ENCODE measurements around the gene SLC35F3.

SLC35F3 gene

DNA sequence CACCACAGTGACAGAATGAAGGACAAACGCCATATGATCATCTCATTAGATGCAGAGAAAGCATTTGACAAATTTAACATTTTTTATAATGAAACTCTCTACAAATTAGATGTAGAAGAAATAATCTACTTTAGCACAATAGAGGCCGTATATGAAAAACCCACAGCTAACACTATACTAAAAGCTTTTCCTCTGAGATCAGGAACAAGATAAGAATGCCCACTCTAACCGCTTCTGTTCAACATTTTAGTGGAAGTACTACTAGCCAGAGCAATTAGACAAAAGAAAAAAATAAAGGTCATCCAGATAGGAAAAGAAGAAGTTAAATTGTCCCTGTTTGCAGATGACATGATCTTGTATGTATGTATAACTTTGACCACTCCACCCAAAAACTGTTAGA, 109.7 kb downstream of the SLC35F3 start:
- no peaks in the 10 kb centered on the region for H3F3A ChIP-seq (ENCODE audit: control insufficient read depth, insufficient read depth)
- H3K27me3 ChIP-seq (ENCODE audit: control insufficient read depth, low read length): no peaks in the 10 kb centered on the region
- H3K4me2 ChIP-seq (ENCODE audit: low read length): no peak overlapping the region
- H3K27ac ChIP-seq (ENCODE audit: low read depth, low read length): no peak overlapping the region
- H3K36me3 ChIP-seq (ENCODE audit: control insufficient read depth, low read length): no peaks in the 10 kb centered on the region
- no peak for TF ChIP-seq EZH2phosphoT487 (IDR thresholded peaks at IDR 0.05; ENCODE audit: borderline replicate concordance, low read length)
- TF ChIP-seq, protein P1, sequence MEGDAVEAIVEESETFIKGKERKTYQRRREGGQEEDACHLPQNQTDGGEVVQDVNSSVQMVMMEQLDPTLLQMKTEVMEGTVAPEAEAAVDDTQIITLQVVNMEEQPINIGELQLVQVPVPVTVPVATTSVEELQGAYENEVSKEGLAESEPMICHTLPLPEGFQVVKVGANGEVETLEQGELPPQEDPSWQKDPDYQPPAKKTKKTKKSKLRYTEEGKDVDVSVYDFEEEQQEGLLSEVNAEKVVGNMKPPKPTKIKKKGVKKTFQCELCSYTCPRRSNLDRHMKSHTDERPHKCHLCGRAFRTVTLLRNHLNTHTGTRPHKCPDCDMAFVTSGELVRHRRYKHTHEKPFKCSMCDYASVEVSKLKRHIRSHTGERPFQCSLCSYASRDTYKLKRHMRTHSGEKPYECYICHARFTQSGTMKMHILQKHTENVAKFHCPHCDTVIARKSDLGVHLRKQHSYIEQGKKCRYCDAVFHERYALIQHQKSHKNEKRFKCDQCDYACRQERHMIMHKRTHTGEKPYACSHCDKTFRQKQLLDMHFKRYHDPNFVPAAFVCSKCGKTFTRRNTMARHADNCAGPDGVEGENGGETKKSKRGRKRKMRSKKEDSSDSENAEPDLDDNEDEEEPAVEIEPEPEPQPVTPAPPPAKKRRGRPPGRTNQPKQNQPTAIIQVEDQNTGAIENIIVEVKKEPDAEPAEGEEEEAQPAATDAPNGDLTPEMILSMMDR (IDR thresholded peaks at IDR 0.05; ENCODE audit: low read depth, low read length, poor library complexity, severe bottlenecking): no peak
- no peak overlapping the region for H3K4me3 ChIP-seq (ENCODE audit: low read length)
- no peaks in the 10 kb centered on the region for H3K4me1 ChIP-seq (ENCODE audit: control insufficient read depth, low read length)
- H3K9me3 ChIP-seq (ENCODE audit: control insufficient read depth, insufficient read depth, low read length): no peaks in the 10 kb centered on the region
- no peaks in the 10 kb centered on the region for H3K79me2 ChIP-seq (ENCODE audit: control insufficient read depth, low read length)
- H4K20me1 ChIP-seq (ENCODE audit: control insufficient read depth, insufficient read depth, low read depth, low read length): no peaks in the 10 kb centered on the region
- H3K9me2 ChIP-seq (replicated peaks; ENCODE audit: control insufficient read depth, low read length): no peaks in the 10 kb centered on the region

DNA sequence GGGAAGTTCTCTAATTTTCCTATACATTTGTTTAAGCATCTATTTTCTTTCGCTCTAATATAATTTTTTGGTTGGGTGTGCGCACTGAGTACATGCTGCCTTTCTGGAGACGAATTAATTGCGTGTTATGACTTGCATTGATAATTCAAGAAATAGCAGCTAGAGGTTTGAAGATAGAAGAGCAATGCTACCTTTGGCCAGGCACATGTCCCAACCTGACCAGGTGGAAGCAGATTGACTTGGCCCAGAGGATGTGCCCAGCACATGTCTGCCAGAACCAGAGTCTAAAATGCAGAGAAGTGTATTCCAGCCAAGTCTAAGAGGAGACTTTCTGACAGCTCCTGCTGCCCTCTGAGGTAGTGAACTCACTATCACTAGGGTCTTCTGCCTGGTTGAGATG, 114.3 kb downstream of the SLC35F3 start:
- Histone ChIP-seq H3F3A (ENCODE audit: control insufficient read depth, insufficient read depth) (no peaks in the 10 kb centered on the region), H3K4me3 (ENCODE audit: low read length) (no peak overlapping the region), H3K27me3 (ENCODE audit: control insufficient read depth, low read length) (no peaks in the 10 kb centered on the region), H3K9me3 (ENCODE audit: control insufficient read depth, insufficient read depth, low read length) (no peaks in the 10 kb centered on the region), H3K79me2 (ENCODE audit: control insufficient read depth, low read length) (no peaks in the 10 kb centered on the region), H4K20me1 (ENCODE audit: control insufficient read depth, insufficient read depth, low read depth, low read length) (no peaks in the 10 kb centered on the region), H3K36me3 (ENCODE audit: control insufficient read depth, low read length) (no peaks in the 10 kb centered on the region), H3K9me2 (replicated peaks; ENCODE audit: control insufficient read depth, low read length) (no peaks in the 10 kb centered on the region), H3K27ac (ENCODE audit: low read depth, low read length) (no peak overlapping the region), H3K4me2 (ENCODE audit: low read length) (no peak overlapping the region), H3K4me1 (ENCODE audit: control insufficient read depth, low read length) (no peaks in the 10 kb centered on the region)
- no peak for TF ChIP-seq EZH2phosphoT487 (IDR thresholded peaks at IDR 0.05; ENCODE audit: borderline replicate concordance, low read length)
- TF ChIP-seq, protein P1 (IDR thresholded peaks at IDR 0.05; ENCODE audit: low read depth, low read length, poor library complexity, severe bottlenecking): no peak

DNA sequence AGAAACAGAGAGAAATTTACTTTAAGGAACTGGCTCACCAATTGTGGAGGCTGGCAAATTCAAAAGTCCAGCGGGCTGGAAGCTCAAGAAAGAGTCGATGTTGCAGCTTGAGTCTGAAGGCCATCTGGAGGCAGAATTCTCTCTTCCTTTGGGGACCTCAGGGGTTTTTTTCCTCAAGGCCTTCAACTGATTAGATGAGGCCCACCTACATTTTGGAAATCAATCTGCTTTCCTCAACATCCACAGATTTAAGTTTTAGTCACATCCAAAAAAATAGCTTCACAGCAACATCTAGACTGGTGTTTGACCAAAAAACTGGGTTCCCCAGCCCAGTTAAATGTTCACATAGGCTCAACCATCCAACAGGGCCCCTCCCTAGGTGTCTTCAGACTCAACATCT, 114.9 kb downstream of the SLC35F3 start:
- Histone ChIP-seq H3K9me2 (replicated peaks; ENCODE audit: control insufficient read depth, low read length) (no peaks in the 10 kb centered on the region), H3K36me3 (ENCODE audit: control insufficient read depth, low read length) (no peaks in the 10 kb centered on the region), H3K4me1 (ENCODE audit: control insufficient read depth, low read length) (no peaks in the 10 kb centered on the region), H3F3A (ENCODE audit: control insufficient read depth, insufficient read depth) (no peaks in the 10 kb centered on the region), H3K4me3 (ENCODE audit: low read length) (no peak overlapping the region), H3K79me2 (ENCODE audit: control insufficient read depth, low read length) (no peaks in the 10 kb centered on the region), H3K4me2 (ENCODE audit: low read length) (no peak overlapping the region), H3K27ac (ENCODE audit: low read depth, low read length) (no peak overlapping the region), H4K20me1 (ENCODE audit: control insufficient read depth, insufficient read depth, low read depth, low read length) (no peaks in the 10 kb centered on the region), H3K27me3 (ENCODE audit: control insufficient read depth, low read length) (no peaks in the 10 kb centered on the region), H3K9me3 (ENCODE audit: control insufficient read depth, insufficient read depth, low read length) (no peaks in the 10 kb centered on the region)
- TF ChIP-seq EZH2phosphoT487 (IDR thresholded peaks at IDR 0.05; ENCODE audit: borderline replicate concordance, low read length): no peak
- TF ChIP-seq, protein P1 (IDR thresholded peaks at IDR 0.05; ENCODE audit: low read depth, low read length, poor library complexity, severe bottlenecking): no peak

DNA sequence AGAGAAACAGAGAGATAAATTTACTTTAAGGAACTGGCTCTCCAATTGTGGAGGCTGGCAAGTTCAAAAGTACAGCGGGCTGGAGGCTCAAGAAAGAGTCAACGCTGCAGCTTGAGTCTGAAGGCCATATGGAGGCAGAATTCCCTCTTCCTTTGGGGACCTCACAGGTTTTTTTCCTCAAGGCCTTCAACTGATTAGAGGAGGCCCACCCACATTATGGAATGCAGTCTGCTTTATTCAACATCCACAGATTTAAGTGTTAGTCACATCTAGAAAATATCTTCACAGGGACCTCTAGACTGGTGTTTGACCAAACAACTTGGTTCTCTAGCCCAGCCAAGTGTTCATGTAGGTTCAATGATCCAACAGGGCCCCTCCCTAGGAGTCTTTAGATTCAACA, 117.8 kb downstream of the SLC35F3 start:
- Histone ChIP-seq H3K27ac (ENCODE audit: low read depth, low read length) (no peak overlapping the region), H3K9me3 (ENCODE audit: control insufficient read depth, insufficient read depth, low read length) (no peaks in the 10 kb centered on the region), H3K9me2 (replicated peaks; ENCODE audit: control insufficient read depth, low read length) (no peaks in the 10 kb centered on the region), H3K36me3 (ENCODE audit: control insufficient read depth, low read length) (no peaks in the 10 kb centered on the region), H3K79me2 (ENCODE audit: control insufficient read depth, low read length) (no peaks in the 10 kb centered on the region), H3F3A (ENCODE audit: control insufficient read depth, insufficient read depth) (no peaks in the 10 kb centered on the region), H3K27me3 (ENCODE audit: control insufficient read depth, low read length) (no peaks in the 10 kb centered on the region), H3K4me3 (ENCODE audit: low read length) (no peak overlapping the region), H3K4me1 (ENCODE audit: control insufficient read depth, low read length) (no peaks in the 10 kb centered on the region), H4K20me1 (ENCODE audit: control insufficient read depth, insufficient read depth, low read depth, low read length) (no peaks in the 10 kb centered on the region), H3K4me2 (ENCODE audit: low read length) (no peak overlapping the region)
- TF ChIP-seq EZH2phosphoT487 (IDR thresholded peaks at IDR 0.05; ENCODE audit: borderline replicate concordance, low read length): no peak
- TF ChIP-seq, protein P1 (IDR thresholded peaks at IDR 0.05; ENCODE audit: low read depth, low read length, poor library complexity, severe bottlenecking): no peak
